Aorta (tissue), 5 donors: ENCODE data around the gene PRCC. TPM values are rescaled to one million over a fixed set of nuclear protein-coding genes. Genes with fewer than 3 reads are reported as not detected.

Experiments used
- ATAC-seq: fragments of 200-7000 bp; cut with Tn5 transposase; one replicate; pipeline ENCODE4 v1.9.1; 2022; ENCODE audit warnings: moderate library complexity; ENCODE audit not compliant: low FRiP score
- DNase-seq, 2 donors: peaks; one replicate each; pipeline ENCODE4 v3.0.0-alpha.2; 2020
- H3K27ac ChIP-seq, 2 donors: one replicate each; pipeline ENCODE4 v1.5.1; 2013; ENCODE audit warnings: low read length in 2 of 2, mild to moderate bottlenecking in 2 of 2, moderate library complexity in 2 of 2, control low read depth in 1 of 2, inconsistent platforms in 1 of 2, low read depth in 1 of 2
- H3K27me3 ChIP-seq, 2 donors: one replicate each; pipeline ENCODE4 v1.6.1; 2013; ENCODE audit warnings: control low read depth in 1 of 2, low read length in 1 of 2, mild to moderate bottlenecking in 1 of 2, moderate library complexity in 1 of 2; ENCODE audit not compliant: insufficient read depth in 2 of 2, control insufficient read depth in 1 of 2
- H3K36me3 ChIP-seq, 2 donors: one replicate each; pipeline ENCODE4 v1.6.1; 2013; ENCODE audit warnings: control low read depth in 1 of 2, low read length in 1 of 2, mild to moderate bottlenecking in 1 of 2; ENCODE audit not compliant: insufficient read depth in 2 of 2, control insufficient read depth in 1 of 2
- H3K4me1 ChIP-seq, 2 donors: one replicate each; pipeline ENCODE4 v1.6.1; 2013; ENCODE audit warnings: low read length in 2 of 2, control low read depth in 1 of 2, mild to moderate bottlenecking in 1 of 2, moderate library complexity in 1 of 2; ENCODE audit not compliant: insufficient read depth in 2 of 2, control insufficient read depth in 1 of 2
- H3K4me3 ChIP-seq, 2 donors: one replicate each; pipeline ENCODE4 v1.5.1; 2013; ENCODE audit warnings: low read length in 2 of 2, control low read depth in 1 of 2, mild to moderate bottlenecking in 1 of 2
- H3K9me3 ChIP-seq: one replicate; pipeline ENCODE4 v1.6.1; 2013; ENCODE audit warnings: mild to moderate bottlenecking, low read length; ENCODE audit not compliant: control insufficient read depth
- WGBS, 2 donors: extraction: QIAGEN DNeasy Blood & Tissue Kit; methylation state at CpG; one replicate each; pipeline ENCODE4 v1.1.7; 2013; 5-methylcytosine and 5-hydroxymethylcytosine counted together
- intact Hi-C, 2 donors: fragments of 100-400 bp; cut with DNase I; formaldehyde crosslinking; loops; one replicate each; pipeline versions ENCODE4 v1.14.2 to v1.15.0; 2022
- polyA plus RNA-seq, 2 donors: library from polyadenylated mRNA; stranded (reverse); fragments of 200-250 nt; gene quantifications; one replicate each; pipeline ENCODE4 v1.2.3, GENCODE V29; 2013
- total RNA-seq, 2 donors: library from RNA; stranded (reverse); fragmentation: NEBNext Ultra II Directional; extraction: Animal tissue kit (Norgen Biotek cat#: 25700); gene quantifications; one replicate each; pipeline ENCODE4 v1.2.1, GENCODE V29; 2021
- donor health status: healthy with polysubstance abuse.
- donor health status: Bipolar disorder and iron deficiency.
- donor health status: DM: no; HTN: no; CAD: no.
- donor health status: DM: no; HTN: no; CAD: no.
- donor health status: DM: yes; HTN: yes; CAD: no.

The PRCC gene
- total and polyA plus RNA-seq, 4 donors, result 17.2 to 50.2 (median 42.2) TPM

- intact Hi-C loops, result no loop called here
Observed at GRCh38 chr1:156794506-156795373, 27.4 kb downstream of the PRCC start.

GRCh38 chr1:156795374-156795733 lies 28.0 kb downstream of the PRCC start:
- intact Hi-C loops, result no loop called here
- DNase-seq, result no peak
- no peaks in the 10 kb centered on the region for H3K27me3 ChIP-seq
- H3K36me3 ChIP-seq, result peaks cover 4 to 20% of the 10 kb centered on the region in 2 donors
- no peaks in the 10 kb centered on the region for H3K9me3 ChIP-seq
- no peak for ATAC-seq
- 91% methylated on average over 5 of the region's 5 CpGs for WGBS, 2 donors
- no peak overlapping the region for H3K27ac ChIP-seq
- H3K4me1 ChIP-seq, result no peaks in the 10 kb centered on the region
- no peak overlapping the region for H3K4me3 ChIP-seq

More at GRCh38 chr1:156794506-156795373, 27.4 kb downstream of the PRCC start:
- ATAC-seq, result no peak
- no peak for DNase-seq
- no peak overlapping the region for H3K27ac ChIP-seq
- H3K4me1 ChIP-seq, result no peaks in the 10 kb centered on the region
- peaks cover 4 to 20% of the 10 kb centered on the region in 2 donors for H3K36me3 ChIP-seq
- no peak overlapping the region for H3K4me3 ChIP-seq
- no peaks in the 10 kb centered on the region for H3K27me3 ChIP-seq
- WGBS, 2 donors, result 72 to 75% methylated on average over 7 of the region's 7 CpGs
- H3K9me3 ChIP-seq, result no peaks in the 10 kb centered on the region

DNA sequence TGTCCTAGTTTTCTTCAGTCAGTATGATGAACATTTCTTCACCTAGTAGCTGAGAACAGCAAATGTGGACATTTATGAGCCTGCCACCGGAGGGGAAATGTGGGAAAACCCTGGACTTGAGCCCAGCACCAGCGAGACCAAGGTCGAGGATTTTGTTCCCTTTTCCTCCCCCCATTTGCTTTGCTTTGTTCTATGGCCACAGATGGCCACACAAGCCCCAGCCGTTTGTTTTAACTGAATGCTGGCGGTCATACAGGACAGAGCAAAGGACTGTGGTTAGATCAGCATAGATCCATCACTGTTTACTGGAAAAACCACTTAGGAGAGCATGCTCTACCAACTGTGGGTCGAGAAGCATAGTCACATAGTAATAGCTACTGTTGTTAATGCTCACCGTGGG lies 28.5 kb downstream of the PRCC start:
- Histone ChIP-seq H3K4me1 (no peaks in the 10 kb centered on the region), H3K9me3 (no peaks in the 10 kb centered on the region), H3K27ac (no peak overlapping the region), H3K27me3 (no peaks in the 10 kb centered on the region), H3K36me3 (peaks cover 4 to 20% of the 10 kb centered on the region in 2 donors), H3K4me3 (no peak overlapping the region)
- 66 to 75% methylated on average over 7 of the region's 7 CpGs for WGBS, 2 donors
- ATAC-seq (no peak), DNase-seq (no peak)
- intact Hi-C loops, result no loop called here

GRCh38 chr1:156796340-156797097 lies 29.2 kb downstream of the PRCC start:
- Histone ChIP-seq H3K27me3 (no peaks in the 10 kb centered on the region), H3K36me3 (peaks cover 4 to 19% of the 10 kb centered on the region in 2 donors), H3K27ac (no peak overlapping the region), H3K4me1 (no peaks in the 10 kb centered on the region), H3K9me3 (no peaks in the 10 kb centered on the region), H3K4me3 (no peak overlapping the region)
- intact Hi-C loops, result no loop called here
- WGBS, 2 donors, result 86 to 87% methylated on average over 8 of the region's 8 CpGs
- ATAC-seq (no peak), DNase-seq (no peak)

DNA sequence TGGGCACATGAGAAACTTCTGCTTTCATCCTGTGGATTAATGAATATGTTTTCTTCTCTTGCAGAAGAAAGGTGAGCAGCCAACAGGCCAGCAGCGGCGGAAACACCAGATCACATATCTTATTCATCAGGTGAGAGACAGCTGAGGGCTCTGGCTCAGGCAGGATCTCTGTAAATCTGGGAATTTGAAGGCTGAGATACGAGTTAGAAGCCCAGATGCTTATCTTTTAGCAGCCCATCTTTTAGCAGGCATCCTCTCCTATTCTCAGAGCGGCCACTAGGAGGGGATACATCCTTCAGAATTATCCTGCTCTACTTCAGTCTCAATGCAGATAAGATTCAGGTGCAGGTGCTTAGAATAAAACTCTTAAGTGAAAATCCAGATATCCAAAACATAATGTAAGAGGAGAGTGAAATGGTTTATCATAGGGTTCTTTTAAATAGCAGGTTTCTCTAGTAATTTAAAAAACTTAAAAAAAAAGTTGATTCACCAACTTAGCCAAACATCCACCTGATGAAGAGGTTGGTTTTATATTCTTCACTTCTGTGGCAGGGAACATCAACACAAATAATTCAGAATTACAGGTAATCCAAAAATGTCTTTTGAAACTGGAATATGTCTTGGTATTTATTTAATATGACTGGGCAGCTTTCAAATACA lies 30.0 kb downstream of the PRCC start:
- intact Hi-C loops, result no loop called here
- Histone ChIP-seq H3K27ac (no peak overlapping the region), H3K27me3 (no peaks in the 10 kb centered on the region), H3K4me3 (no peak overlapping the region), H3K9me3 (no peaks in the 10 kb centered on the region), H3K36me3 (peaks cover 7 to 14% of the 10 kb centered on the region in 2 donors), H3K4me1 (no peaks in the 10 kb centered on the region)
- DNase-seq (no peak), ATAC-seq (no peak)
- 48 to 50% methylated on average over 4 of the region's 4 CpGs for WGBS, 2 donors

- DNase-seq, result no peak
- no peaks in the 10 kb centered on the region for H3K4me1 ChIP-seq
- H3K36me3 ChIP-seq, result peaks cover 7% of the 10 kb centered on the region in 2 donors
- H3K9me3 ChIP-seq, result no peaks in the 10 kb centered on the region
- H3K27me3 ChIP-seq, result no peaks in the 10 kb centered on the region
- WGBS, 2 donors, result 53 to 69% methylated on average over 7 of the region's 7 CpGs
- no peak overlapping the region for H3K4me3 ChIP-seq
- H3K27ac ChIP-seq, result no peak overlapping the region
- peak; percentile 76 for ATAC-seq
- intact Hi-C loops, result no loop called here
Observed at GRCh38 chr1:156801409-156802121, 34.2 kb downstream of the PRCC start.

DNA sequence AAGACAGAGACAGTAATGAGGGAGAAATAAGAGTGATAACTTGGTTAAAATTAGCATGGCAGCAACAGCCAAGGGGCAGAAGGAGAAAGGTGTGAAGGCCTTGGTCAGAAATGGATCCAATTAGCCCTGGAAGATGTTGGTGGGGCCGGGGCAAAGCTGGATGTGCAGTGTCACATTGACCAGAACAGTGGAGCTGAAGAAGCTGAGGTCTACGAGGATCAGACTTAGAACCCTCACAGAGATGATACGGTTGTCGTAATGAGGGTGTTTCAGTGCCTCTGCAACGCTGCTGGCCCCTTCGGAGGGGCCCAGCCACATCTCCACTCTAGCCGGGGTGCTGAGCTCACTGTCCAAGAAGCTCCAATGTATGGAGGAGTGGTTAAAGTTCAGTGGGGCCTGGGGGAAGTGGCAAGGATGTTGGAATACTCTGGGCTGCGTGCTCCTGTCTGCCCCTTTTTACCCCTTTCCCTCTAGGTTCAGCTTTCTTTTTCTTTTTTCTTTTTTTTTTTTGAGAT lies 35.1 kb downstream of the PRCC start:
- ATAC-seq (no peak), DNase-seq (no peak)
- H3K4me1 ChIP-seq, result no peaks in the 10 kb centered on the region
- WGBS, 2 donors, result 88 to 90% methylated on average over 8 of the region's 8 CpGs
- peaks cover 2 to 7% of the 10 kb centered on the region in 2 donors for H3K36me3 ChIP-seq
- no peaks in the 10 kb centered on the region for H3K9me3 ChIP-seq
- H3K4me3 ChIP-seq, result no peak overlapping the region
- intact Hi-C loops, result no loop called here
- no peaks in the 10 kb centered on the region for H3K27me3 ChIP-seq
- no peak overlapping the region for H3K27ac ChIP-seq
